AG09309 (cell line): ENCODE results near the gene BLOC1S5.
A peak's percentile ranks its signal among the peaks of the same experiment; 100 is the strongest.

Experiments used
- DNase-seq: peaks from one replicate; pipeline ENCODE4 v3.0.0-alpha.2; 2010; ENCODE audit warnings: low read depth
- H3K4me3 ChIP-seq: 2 replicates; pipeline ENCODE4 v1.5.1; 2011; ENCODE audit warnings: mild to moderate bottlenecking, low read depth, low read length, moderate library complexity; ENCODE audit not compliant: control insufficient read depth
- CTCF ChIP-seq: IDR thresholded peaks from 2 replicates; pipeline ENCODE4 v1.5.1; 2011; ENCODE audit warnings: mild to moderate bottlenecking, low read depth, low read length, inconsistent platforms; ENCODE audit not compliant: insufficient read depth, control insufficient read depth; ENCODE audit errors: missing control alignments

The BLOC1S5 gene

GRCh38 chr6:8105791-8106190, 41.6 kb upstream of the BLOC1S5 start:
- no peak for TF ChIP-seq CTCF
- H3K4me3 ChIP-seq = no peak overlapping the region
- DNase-seq = no peak

GRCh38 chr6:8103726-8104125, 39.5 kb upstream of the BLOC1S5 start:
- no peak overlapping the region for H3K4me3 ChIP-seq
- no peak for DNase-seq
- TF ChIP-seq CTCF = no peak

GRCh38 chr6:8102122-8102958, 38.2 kb upstream of the BLOC1S5 start, which contains the start of gene EEF1E1:
EEF1E1 (minus strand) TSS chr6:8102548; CDS start chr6:8102521, 27 bp downstream.
- DNase-seq = peak; percentile 59
- H3K4me3 ChIP-seq = peak within 1 kb of the TSS; percentile 82
- no peak for TF ChIP-seq CTCF

- H3K4me3 ChIP-seq = no peak overlapping the region
- no peak for TF ChIP-seq CTCF
- no peak for DNase-seq
Observed at GRCh38 chr6:8100159-8100854, 36.1 kb upstream of the BLOC1S5 start.

- TF ChIP-seq CTCF = no peak
Observed at GRCh38 chr6:8090650-8091049, 26.5 kb upstream of the BLOC1S5 start.

GRCh38 chr6:8088886-8089285, 24.7 kb upstream of the BLOC1S5 start:
- DNase-seq = no peak
- TF ChIP-seq CTCF = no peak
- no peak overlapping the region for H3K4me3 ChIP-seq

More at GRCh38 chr6:8090650-8091049, 26.5 kb upstream of the BLOC1S5 start:
- no peak for DNase-seq
- no peak overlapping the region for H3K4me3 ChIP-seq
